VCaP (cell line): ENCODE measurements around the gene STRIT1.

Source experiments
- H3K27ac ChIP-seq: fragments of 450-650 bp; 2 replicates; pipeline ENCODE4 v1.5.1; 2017
- TF ChIP-seq, protein P1 (sequence below): fragments of 450-650 bp; conservative IDR thresholded peaks from 2 replicates; pipeline ENCODE4 v1.5.1; 2017; ENCODE audit warnings: mild to moderate bottlenecking, moderate library complexity

The STRIT1 gene

DNA sequence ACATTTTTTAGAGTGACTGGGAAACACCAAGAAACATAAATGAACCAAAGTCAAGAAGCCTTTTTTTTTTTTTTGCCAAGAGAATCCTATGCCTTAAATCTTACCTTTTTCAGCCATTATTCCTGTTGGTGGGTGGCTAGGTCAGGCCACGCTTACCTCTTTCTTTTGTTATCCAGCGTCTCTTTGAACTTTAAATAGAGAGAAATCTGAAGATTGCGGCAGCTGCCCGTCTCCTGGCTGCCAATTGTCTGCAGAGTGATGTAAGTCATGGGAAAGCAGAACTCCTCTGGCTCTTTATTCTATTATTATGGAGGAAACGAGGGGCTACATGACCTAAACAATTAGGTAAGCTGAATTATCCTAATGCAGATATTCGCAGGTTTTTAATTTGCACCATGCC is at the start of gene STRIT1:
Gene STRIT1 (minus strand): TSS at position 168 of the 400 bp plus-strand sequence.
- TF ChIP-seq, protein P1, sequence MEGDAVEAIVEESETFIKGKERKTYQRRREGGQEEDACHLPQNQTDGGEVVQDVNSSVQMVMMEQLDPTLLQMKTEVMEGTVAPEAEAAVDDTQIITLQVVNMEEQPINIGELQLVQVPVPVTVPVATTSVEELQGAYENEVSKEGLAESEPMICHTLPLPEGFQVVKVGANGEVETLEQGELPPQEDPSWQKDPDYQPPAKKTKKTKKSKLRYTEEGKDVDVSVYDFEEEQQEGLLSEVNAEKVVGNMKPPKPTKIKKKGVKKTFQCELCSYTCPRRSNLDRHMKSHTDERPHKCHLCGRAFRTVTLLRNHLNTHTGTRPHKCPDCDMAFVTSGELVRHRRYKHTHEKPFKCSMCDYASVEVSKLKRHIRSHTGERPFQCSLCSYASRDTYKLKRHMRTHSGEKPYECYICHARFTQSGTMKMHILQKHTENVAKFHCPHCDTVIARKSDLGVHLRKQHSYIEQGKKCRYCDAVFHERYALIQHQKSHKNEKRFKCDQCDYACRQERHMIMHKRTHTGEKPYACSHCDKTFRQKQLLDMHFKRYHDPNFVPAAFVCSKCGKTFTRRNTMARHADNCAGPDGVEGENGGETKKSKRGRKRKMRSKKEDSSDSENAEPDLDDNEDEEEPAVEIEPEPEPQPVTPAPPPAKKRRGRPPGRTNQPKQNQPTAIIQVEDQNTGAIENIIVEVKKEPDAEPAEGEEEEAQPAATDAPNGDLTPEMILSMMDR = no peak
- no peak within 1 kb of the TSS for H3K27ac ChIP-seq

DNA sequence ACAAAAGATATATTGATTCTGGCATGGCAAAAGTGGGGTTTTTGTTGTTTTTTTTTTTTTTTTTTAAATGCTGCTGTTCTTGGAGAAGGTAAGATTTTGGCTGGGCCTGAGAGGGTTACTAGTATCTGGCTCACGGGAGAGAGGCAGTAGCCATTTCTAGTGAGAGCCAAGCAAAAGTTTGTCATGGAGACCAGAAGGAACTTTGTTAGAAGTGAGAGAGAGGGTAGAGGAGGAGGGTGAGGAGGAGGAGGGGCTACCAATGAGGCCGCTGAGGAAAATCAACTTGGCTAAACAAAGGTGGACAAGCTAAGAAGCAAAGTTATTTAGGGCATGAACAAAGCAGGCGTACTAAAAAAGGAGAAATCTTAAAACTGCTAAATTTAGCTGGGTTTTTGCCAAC is 48.9 kb upstream of the STRIT1 start:
- TF ChIP-seq, protein P1 = no peak

DNA sequence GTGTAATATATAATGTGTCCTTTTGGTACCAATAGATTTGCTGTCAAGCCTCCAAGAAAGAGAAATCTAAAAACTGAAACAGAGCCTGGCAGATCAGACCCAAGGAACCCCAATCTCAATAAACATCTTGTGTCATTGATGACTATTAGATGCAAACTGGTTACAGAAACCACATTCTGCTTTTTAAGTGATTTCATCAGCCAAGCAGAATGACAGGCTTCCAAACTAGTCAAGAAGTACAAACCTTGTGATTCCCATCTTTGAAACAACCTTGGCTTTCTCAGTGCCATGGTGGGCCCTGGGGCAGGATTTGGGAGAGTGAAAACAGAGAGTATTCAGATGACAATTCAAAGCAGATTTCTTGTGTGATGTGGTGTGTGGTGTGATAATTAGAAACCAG is 45.6 kb upstream of the STRIT1 start:
- no peak overlapping the region for H3K27ac ChIP-seq
- TF ChIP-seq, protein P1 = no peak

More for the DNA sequence above, 48.9 kb upstream of the STRIT1 start:
- H3K27ac ChIP-seq = peak overlapping the region; percentile 68

DNA sequence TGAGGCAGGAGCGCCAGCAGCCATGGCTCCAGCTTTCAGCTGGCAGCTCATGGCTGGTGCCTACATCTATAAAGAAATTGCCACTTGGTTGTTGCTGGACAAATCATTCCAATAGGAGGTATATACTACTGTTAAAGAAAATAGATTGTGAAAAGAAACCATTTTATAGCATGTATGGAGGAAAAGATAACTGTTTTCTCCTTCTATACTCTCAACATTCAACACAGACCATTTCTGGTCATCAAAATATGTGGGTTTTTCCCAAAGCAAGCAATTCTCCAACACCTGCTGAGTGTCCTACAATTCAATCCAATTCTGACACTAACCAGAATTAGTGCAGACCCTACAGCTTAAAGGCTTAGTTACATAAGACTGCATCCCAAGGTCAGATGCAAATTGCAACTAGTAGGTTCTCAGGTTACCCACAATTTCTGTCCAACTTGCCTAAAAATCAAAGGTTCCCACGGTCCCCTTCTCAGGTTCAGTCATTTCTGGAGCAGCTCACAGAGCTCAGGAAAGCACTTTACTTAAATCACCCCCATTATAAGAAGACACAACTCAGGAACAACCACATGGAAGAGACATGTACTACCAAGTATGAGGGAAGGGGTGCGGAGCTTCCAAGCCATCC is 42.4 kb upstream of the STRIT1 start:
- no peak overlapping the region for H3K27ac ChIP-seq
- TF ChIP-seq, protein P1 = no peak

DNA sequence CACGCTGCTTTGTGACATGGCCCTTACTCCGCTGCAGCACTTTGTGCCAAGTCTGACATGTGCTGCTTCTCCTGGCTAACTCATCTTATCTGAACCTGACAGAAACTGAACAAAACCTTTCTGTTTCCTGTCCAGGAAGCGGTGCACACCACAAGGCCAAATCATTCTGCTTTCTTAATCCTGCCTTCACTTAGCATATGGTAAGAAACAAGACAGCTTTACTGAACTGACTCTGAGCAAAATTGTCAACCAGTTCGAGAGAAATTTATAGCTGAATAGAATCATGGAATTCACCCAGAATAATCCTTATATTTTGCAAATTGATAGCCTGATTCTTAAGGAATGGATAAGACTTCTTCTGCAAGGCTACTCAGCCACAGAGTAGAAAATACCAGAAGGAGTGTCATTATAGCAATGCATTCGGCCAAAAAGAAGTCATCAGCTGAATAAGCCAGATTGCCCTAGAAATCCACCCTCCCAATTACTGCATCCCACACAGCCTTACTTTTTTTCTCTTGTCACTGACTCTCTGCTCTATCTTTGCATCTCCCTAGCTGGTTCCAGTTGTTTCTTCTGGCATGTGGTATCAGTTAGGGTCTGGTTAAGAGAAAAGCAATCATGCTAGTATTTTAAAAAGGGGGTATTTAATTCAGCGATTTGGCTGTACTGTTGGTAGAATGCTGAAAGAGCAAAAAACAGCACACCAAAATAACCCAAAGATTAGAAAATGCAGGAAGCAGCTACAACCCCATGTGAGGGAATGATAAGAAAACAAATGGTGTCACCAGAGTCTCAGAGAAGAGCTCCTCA is 41.6 kb upstream of the STRIT1 start:
- H3K27ac ChIP-seq = no peak overlapping the region
- TF ChIP-seq, protein P1 = no peak

DNA sequence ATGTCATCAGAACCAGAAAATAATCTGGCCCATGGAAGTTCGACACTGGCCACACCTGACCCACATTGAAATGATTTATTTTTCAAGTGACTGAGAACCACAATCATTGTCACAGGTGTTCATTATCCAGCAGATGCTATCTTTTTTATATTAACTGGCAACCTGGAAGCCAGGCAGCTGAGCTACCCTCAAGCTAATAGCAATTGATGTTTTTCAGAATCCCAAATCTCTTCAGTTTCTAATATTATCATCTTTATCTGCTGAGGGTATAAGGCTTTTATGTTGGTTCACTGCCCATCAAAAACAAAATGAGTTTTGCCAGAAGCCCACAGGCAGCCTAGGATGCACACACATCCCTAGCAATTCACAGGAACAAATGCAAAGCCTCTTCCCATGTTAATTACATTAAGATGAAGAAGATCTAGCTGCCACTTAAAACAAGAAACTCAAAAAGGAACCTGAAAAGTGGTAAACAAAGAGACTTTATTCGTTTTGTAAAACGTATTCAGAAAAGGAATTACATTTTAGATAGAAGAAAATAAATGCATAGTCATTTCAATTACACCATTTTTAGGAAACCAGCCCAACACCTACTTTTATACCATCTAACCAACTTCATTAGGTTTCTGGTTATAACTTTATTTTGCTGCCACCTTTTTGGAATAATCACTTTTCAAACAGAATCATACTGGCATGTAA is 40.9 kb upstream of the STRIT1 start:
- TF ChIP-seq, protein P1 = no peak
- no peak overlapping the region for H3K27ac ChIP-seq

DNA sequence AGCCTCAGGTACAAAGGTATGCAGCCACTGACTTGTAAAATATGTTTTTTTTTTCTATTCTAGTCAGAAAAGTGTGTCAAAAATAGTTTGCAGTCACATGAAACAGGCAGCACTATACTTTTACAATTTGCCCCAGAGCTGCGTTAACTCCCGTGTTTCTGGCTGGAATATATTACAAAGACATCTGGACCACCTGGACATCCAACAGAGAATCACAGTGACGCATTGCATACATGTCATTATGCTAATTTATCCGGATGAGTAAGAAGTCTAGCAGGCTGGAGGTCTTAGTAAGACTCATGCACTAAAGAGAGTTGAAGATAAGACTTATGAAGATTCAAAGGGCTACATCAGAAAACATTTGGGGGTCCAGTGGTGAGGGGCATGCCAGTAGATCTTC is 39.2 kb upstream of the STRIT1 start:
- TF ChIP-seq, protein P1 = no peak
- no peak overlapping the region for H3K27ac ChIP-seq
